ENCODE measurements around the gene AATK. TPM values are rescaled to one million over a fixed set of nuclear protein-coding genes. Genes with fewer than 3 reads are reported as not detected.

AATK gene
- total and polyA plus RNA-seq, 4 donors: 9.6 to 54.6 (median 23.7) TPM

DNA sequence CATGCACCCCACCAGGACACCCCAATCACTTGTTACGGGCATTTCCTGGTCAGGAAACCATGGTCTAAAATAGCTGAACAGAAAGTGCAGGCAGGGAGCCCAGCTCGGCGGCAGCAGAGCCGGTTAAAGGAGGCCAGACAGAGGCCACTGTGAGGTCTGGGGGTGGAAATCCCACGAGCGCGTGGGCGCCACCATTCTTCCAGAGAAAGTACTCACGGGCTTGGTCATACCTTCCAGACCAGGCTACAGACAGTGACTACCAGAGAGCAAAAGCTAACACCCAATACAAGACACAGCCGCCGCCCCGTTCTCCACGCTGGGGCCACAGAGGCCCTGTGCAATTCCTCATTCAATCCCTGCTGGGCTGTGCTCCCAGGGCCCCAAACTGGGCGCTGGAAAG lies 44.8 kb upstream of the AATK start:
- ATAC-seq (ENCODE audit: insufficient read depth, low FRiP score) (no peak), DNase-seq (no peak)
- Histone ChIP-seq H3K27ac (ENCODE audit: low read depth in 1 of 2, low read length in 1 of 2) (no peak overlapping the region), H3K4me1 (ENCODE audit: control insufficient read depth in 5 of 5, insufficient read depth in 5 of 5, low read length in 5 of 5) (no peaks in the 10 kb centered on the region), H3K9me3 (ENCODE audit: control insufficient read depth in 4 of 4, insufficient read depth in 3 of 4, low read length in 3 of 4) (no peaks in the 10 kb centered on the region), H3K9ac (ENCODE audit: insufficient read depth in 1 of 2, low read length in 2 of 2) (no peak overlapping the region), H3K36me3 (ENCODE audit: control insufficient read depth in 4 of 4, insufficient read depth in 4 of 4, low read length in 4 of 4) (peaks cover 0 to 10% (median 1%) of the 10 kb centered on the region in 4 donors), H3K27me3 (ENCODE audit: control insufficient read depth in 3 of 3, insufficient read depth in 3 of 3, low read length in 2 of 3) (no peaks in the 10 kb centered on the region), H3K4me3 (no peak overlapping the region)
- TF ChIP-seq, protein P1, sequence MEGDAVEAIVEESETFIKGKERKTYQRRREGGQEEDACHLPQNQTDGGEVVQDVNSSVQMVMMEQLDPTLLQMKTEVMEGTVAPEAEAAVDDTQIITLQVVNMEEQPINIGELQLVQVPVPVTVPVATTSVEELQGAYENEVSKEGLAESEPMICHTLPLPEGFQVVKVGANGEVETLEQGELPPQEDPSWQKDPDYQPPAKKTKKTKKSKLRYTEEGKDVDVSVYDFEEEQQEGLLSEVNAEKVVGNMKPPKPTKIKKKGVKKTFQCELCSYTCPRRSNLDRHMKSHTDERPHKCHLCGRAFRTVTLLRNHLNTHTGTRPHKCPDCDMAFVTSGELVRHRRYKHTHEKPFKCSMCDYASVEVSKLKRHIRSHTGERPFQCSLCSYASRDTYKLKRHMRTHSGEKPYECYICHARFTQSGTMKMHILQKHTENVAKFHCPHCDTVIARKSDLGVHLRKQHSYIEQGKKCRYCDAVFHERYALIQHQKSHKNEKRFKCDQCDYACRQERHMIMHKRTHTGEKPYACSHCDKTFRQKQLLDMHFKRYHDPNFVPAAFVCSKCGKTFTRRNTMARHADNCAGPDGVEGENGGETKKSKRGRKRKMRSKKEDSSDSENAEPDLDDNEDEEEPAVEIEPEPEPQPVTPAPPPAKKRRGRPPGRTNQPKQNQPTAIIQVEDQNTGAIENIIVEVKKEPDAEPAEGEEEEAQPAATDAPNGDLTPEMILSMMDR (IDR thresholded peaks at IDR 0.05; ENCODE audit: control extremely low read depth, extremely low read depth): no peak
- WGBS, 2 donors: 56 to 65% methylated on average over 14 of the region's 14 CpGs

DNA sequence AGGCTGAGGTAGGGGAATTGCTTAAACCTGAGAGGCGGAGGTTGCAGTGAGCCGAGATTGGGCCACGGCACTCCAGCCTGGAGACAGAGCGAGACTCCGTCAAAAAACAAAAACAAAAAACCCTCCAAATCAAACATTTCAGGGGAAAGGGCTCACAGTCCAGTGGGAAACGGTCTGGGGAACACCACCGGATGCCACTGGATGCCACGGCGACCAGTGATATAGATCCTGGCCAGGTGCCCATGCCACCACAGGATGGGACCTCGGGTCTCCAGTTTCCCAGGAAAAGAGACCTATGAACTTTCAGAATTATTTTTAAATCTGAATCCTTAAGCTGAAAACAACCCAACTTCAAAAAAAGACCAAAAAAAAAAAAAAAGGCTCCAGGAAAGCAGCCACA lies 44.4 kb upstream of the AATK start:
- Histone ChIP-seq H3K9me3 (ENCODE audit: control insufficient read depth in 4 of 4, insufficient read depth in 3 of 4, low read length in 3 of 4) (no peaks in the 10 kb centered on the region), H3K27me3 (ENCODE audit: control insufficient read depth in 3 of 3, insufficient read depth in 3 of 3, low read length in 2 of 3) (no peaks in the 10 kb centered on the region), H3K27ac (ENCODE audit: low read depth in 1 of 2, low read length in 1 of 2) (no peak overlapping the region), H3K4me3 (no peak overlapping the region), H3K36me3 (ENCODE audit: control insufficient read depth in 4 of 4, insufficient read depth in 4 of 4, low read length in 4 of 4) (peaks cover 0 to 10% (median 1%) of the 10 kb centered on the region in 4 donors), H3K9ac (ENCODE audit: insufficient read depth in 1 of 2, low read length in 2 of 2) (no peak overlapping the region), H3K4me1 (ENCODE audit: control insufficient read depth in 5 of 5, insufficient read depth in 5 of 5, low read length in 5 of 5) (no peaks in the 10 kb centered on the region)
- TF ChIP-seq, protein P1 (IDR thresholded peaks at IDR 0.05; ENCODE audit: control extremely low read depth, extremely low read depth): no peak
- ATAC-seq (ENCODE audit: insufficient read depth, low FRiP score): no peak
- no peak for DNase-seq
- 57 to 74% methylated on average over 10 of the region's 10 CpGs for WGBS, 2 donors

DNA sequence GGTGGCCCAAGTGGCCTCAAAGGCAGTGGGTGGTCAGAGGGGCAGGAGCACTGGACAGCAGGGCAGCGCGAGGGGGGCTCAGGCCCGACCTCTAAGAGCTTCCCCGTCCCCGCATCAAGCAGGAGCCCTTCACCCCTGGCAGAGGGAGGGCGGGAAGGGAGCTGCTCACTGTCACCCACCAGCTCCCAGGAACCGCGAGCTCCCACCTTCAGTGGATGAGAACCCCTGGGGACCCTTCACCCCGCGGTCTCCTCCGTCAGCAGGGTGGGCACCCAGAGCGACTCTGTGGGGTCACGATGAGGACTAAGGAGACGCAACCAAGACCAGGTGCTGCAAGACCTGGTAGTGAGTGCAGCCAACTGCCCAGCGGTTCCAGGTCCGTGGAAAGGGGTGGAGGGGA lies 43.1 kb upstream of the AATK start:
- WGBS, 2 donors: 96 to 97% methylated on average over 16 of the region's 16 CpGs
- peaks cover 0 to 13% (median 1%) of the 10 kb centered on the region in 4 donors for H3K36me3 ChIP-seq (ENCODE audit: control insufficient read depth in 4 of 4, insufficient read depth in 4 of 4, low read length in 4 of 4)
- H3K4me3 ChIP-seq: no peak overlapping the region
- no peaks in the 10 kb centered on the region for H3K4me1 ChIP-seq (ENCODE audit: control insufficient read depth in 5 of 5, insufficient read depth in 5 of 5, low read length in 5 of 5)
- no peak overlapping the region for H3K27ac ChIP-seq (ENCODE audit: low read depth in 1 of 2, low read length in 1 of 2)
- DNase-seq: no peak
- ATAC-seq (ENCODE audit: insufficient read depth, low FRiP score): no peak
- H3K9me3 ChIP-seq (ENCODE audit: control insufficient read depth in 4 of 4, insufficient read depth in 3 of 4, low read length in 3 of 4): no peaks in the 10 kb centered on the region
- H3K9ac ChIP-seq (ENCODE audit: insufficient read depth in 1 of 2, low read length in 2 of 2): no peak overlapping the region
- H3K27me3 ChIP-seq (ENCODE audit: control insufficient read depth in 3 of 3, insufficient read depth in 3 of 3, low read length in 2 of 3): no peaks in the 10 kb centered on the region
- TF ChIP-seq, protein P1 (IDR thresholded peaks at IDR 0.05; ENCODE audit: control extremely low read depth, extremely low read depth): no peak

DNA sequence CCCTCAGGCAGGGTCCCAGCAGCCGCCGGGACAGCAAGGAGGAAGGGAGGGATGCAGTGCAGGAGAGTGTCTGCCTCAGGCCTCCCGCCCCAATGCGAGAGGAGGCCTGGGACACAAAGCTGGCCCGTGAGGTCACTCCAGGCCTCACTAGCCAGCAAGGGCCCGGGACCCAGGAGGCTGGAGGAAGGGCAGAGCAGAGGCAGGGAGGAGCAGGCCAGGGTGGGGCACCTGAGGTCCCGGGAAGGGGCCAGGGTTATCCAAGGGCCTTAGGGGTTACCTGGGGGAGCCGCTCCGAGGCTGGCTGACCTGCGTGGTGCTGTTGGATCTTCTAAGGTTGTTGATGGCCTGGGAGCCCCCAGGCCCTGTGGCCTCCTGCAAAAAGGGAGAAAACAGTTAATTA lies 42.6 kb upstream of the AATK start:
- H3K27ac ChIP-seq (ENCODE audit: low read depth in 1 of 2, low read length in 1 of 2): no peak overlapping the region
- H3K4me3 ChIP-seq: no peak overlapping the region
- TF ChIP-seq, protein P1 (IDR thresholded peaks at IDR 0.05; ENCODE audit: control extremely low read depth, extremely low read depth): no peak
- no peaks in the 10 kb centered on the region for H3K9me3 ChIP-seq (ENCODE audit: control insufficient read depth in 4 of 4, insufficient read depth in 3 of 4, low read length in 3 of 4)
- WGBS, 2 donors: 95 to 100% methylated on average over 7 to 10 of the region's 10 CpGs
- ATAC-seq (ENCODE audit: insufficient read depth, low FRiP score) (no peak), DNase-seq (no peak)
- H3K9ac ChIP-seq (ENCODE audit: insufficient read depth in 1 of 2, low read length in 2 of 2): no peak overlapping the region
- H3K4me1 ChIP-seq (ENCODE audit: control insufficient read depth in 5 of 5, insufficient read depth in 5 of 5, low read length in 5 of 5): no peaks in the 10 kb centered on the region
- H3K36me3 ChIP-seq (ENCODE audit: control insufficient read depth in 4 of 4, insufficient read depth in 4 of 4, low read length in 4 of 4): peaks cover 0 to 15% (median 1%) of the 10 kb centered on the region in 4 donors
- no peaks in the 10 kb centered on the region for H3K27me3 ChIP-seq (ENCODE audit: control insufficient read depth in 3 of 3, insufficient read depth in 3 of 3, low read length in 2 of 3)
